HFFc6 (cell line): Measurements from ENCODE around the gene PPP1R16B. TPM values are rescaled to one million over a fixed set of nuclear protein-coding genes. Genes with fewer than 3 reads are reported as not detected.
"Not testable (repeated sequence)": the region's sequence is repeated elsewhere in the genome, so short reads cannot be mapped to it uniquely, and the experiment has no call there.

Source experiments
- DNase-seq: peaks from one replicate; pipeline ENCODE4 v3.0.0-alpha.2; 2018
- H3K27ac Mint-ChIP-seq: 2 replicates; pipeline ENCODE4 v1.8.0; 2020; ENCODE audit warnings: mild to moderate bottlenecking, mixed read lengths
- H3K27me3 Mint-ChIP-seq: 2 replicates; pipeline ENCODE4 v1.8.0; 2021; ENCODE audit warnings: mild to moderate bottlenecking, moderate library complexity, mixed read lengths; ENCODE audit not compliant: insufficient read depth
- H3K36me3 Mint-ChIP-seq: 2 replicates; pipeline ENCODE4 v1.8.0; 2021; ENCODE audit warnings: low read depth, mixed read lengths
- H3K4me1 Mint-ChIP-seq: 2 replicates; pipeline ENCODE4 v1.8.0; 2020; ENCODE audit warnings: low read depth, mixed read lengths
- H3K4me3 Mint-ChIP-seq: 2 replicates; pipeline ENCODE4 v1.8.0; 2020; ENCODE audit warnings: mild to moderate bottlenecking, moderate library complexity, mixed read lengths
- H3K9me3 Mint-ChIP-seq: 2 replicates; pipeline ENCODE4 v1.8.0; 2020; ENCODE audit warnings: mild to moderate bottlenecking, mixed read lengths
- CTCF ChIP-seq: fragments of 200-600 bp; sonication (generic); IDR thresholded peaks from 2 replicates; pipeline ENCODE4 v1.5.0; 2021; ENCODE audit warnings: antibody characterized with exemption, mild to moderate bottlenecking
- total RNA-seq, 6 experiments: library from RNA; stranded (reverse); fragmentation: NEBNext Ultra II Directional; extraction: Animal tissue kit (Norgen Biotek cat#: 25700); gene quantifications; 2 replicates in 1 of 6; 3 replicates in 5 of 6; pipeline ENCODE4 v1.2.3, GENCODE V29; 2021

Gene PPP1R16B
- total RNA-seq, 6 experiments from 2014 or later = not detected

GRCh38 chr20:38791940-38792339, 13.6 kb upstream of the PPP1R16B start:
- no peak for DNase-seq
- H3K36me3 Mint-ChIP-seq = no peaks in the 10 kb centered on the region
- H3K27ac Mint-ChIP-seq = no peak overlapping the region
- TF ChIP-seq CTCF = no peak
- peaks cover 6% of the 10 kb centered on the region for H3K27me3 Mint-ChIP-seq
- no peak overlapping the region for H3K4me3 Mint-ChIP-seq
- peaks cover 21% of the 10 kb centered on the region for H3K4me1 Mint-ChIP-seq
- peaks cover 5% of the 10 kb centered on the region; the same call in 1 of the 2 replicates for H3K9me3 Mint-ChIP-seq

GRCh38 chr20:38794057-38794456, 11.4 kb upstream of the PPP1R16B start:
- not testable (repeated sequence) for H3K9me3 Mint-ChIP-seq, H3K27ac Mint-ChIP-seq, H3K4me3 Mint-ChIP-seq, H3K36me3 Mint-ChIP-seq, DNase-seq
- Mint-ChIP-seq H3K27me3 (peaks cover 18% of the 10 kb centered on the region), H3K4me1 (peaks cover 15% of the 10 kb centered on the region)

GRCh38 chr20:38798266-38798665, 7.2 kb upstream of the PPP1R16B start:
- no peak for DNase-seq
- Mint-ChIP-seq H3K36me3 (no peaks in the 10 kb centered on the region), H3K4me1 (no peaks in the 10 kb centered on the region), H3K27me3 (peaks cover 24% of the 10 kb centered on the region), H3K9me3 (peaks cover 4% of the 10 kb centered on the region; the same call in 1 of the 2 replicates), H3K27ac (no peak overlapping the region), H3K4me3 (no peak overlapping the region)
- no peak for TF ChIP-seq CTCF

- Mint-ChIP-seq H3K4me1 (no peaks in the 10 kb centered on the region), H3K4me3 (no peak overlapping the region), H3K27me3 (peaks cover 28% of the 10 kb centered on the region), H3K27ac (no peak overlapping the region), H3K36me3 (no peaks in the 10 kb centered on the region), H3K9me3 (peaks cover 4% of the 10 kb centered on the region; the same call in 1 of the 2 replicates)
- TF ChIP-seq CTCF = no peak
- DNase-seq = no peak
Measured at GRCh38 chr20:38799203-38799602, 6.3 kb upstream of the PPP1R16B start.

- H3K4me3 Mint-ChIP-seq = no peak overlapping the region
- no peaks in the 10 kb centered on the region for H3K36me3 Mint-ChIP-seq
- peaks cover 4% of the 10 kb centered on the region; the same call in 1 of the 2 replicates for H3K9me3 Mint-ChIP-seq
- H3K27ac Mint-ChIP-seq = no peak overlapping the region
- no peak for TF ChIP-seq CTCF
- peaks cover 31% of the 10 kb centered on the region for H3K27me3 Mint-ChIP-seq
- H3K4me1 Mint-ChIP-seq = no peaks in the 10 kb centered on the region
- no peak for DNase-seq
Measured at GRCh38 chr20:38800882-38801281, 4.6 kb upstream of the PPP1R16B start.

- H3K36me3 Mint-ChIP-seq = no peaks in the 10 kb centered on the region
- no peaks in the 10 kb centered on the region for H3K9me3 Mint-ChIP-seq
- H3K4me1 Mint-ChIP-seq = no peaks in the 10 kb centered on the region
- H3K27me3 Mint-ChIP-seq = peaks cover 40% of the 10 kb centered on the region
- no peak for TF ChIP-seq CTCF
- no peak overlapping the region for H3K27ac Mint-ChIP-seq
- H3K4me3 Mint-ChIP-seq = no peak overlapping the region
- DNase-seq = no peak
Measured at GRCh38 chr20:38804221-38804620, 1.3 kb upstream of the PPP1R16B start.
